Measurements from ENCODE around the gene EFCAB5.
"Not testable (repeated sequence)": the region's sequence is repeated elsewhere in the genome, so short reads cannot be mapped to it uniquely, and the experiment has no call there.

EFCAB5 gene

DNA sequence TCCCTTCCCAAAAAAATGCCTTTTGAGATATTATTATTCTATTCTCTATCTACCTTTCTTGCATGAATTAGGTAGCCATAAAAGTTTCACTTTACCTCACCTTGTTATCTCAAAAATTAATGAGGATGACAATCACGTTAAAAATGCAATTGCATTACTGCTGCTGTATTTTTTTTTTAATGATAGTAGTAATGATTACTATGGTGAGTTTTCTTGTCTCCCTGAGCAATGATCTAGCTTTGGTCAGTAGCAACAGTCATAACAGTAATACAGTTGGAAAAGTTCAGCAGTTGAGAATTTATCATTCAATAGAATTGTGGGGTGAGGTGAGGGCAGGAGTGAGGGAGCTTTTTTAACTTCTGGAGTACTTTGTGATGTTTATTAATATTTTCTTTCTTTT, at the start of gene EFCAB5:
Gene EFCAB5 (plus strand): TSS at position 301 of the 400 bp plus-strand sequence. CDS start 163 bp downstream, outside the sequence.
- no peak for DNase-seq

GRCh38 chr17:29892201-29892600, 49.2 kb upstream of the EFCAB5 start:
- no peak for DNase-seq

DNA sequence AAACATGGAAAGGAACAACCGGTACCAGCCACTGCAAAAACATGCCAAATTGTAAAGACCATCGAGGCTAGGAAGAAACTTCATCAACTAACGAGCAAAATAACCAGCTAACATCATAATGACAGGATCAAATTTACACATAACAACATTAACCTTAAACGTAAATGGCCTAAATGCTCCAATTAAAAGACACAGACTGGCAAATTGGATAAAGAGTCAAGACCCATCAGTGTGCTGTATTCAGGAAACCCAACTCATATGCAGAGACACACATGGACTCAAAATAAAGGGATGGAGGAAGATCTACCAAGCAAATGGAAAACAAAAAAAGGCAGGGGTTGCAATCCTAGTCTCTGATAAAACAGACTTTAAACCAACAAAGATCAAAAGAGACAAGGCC, 44.3 kb upstream of the EFCAB5 start:
- DNase-seq, result not testable (repeated sequence)

DNA sequence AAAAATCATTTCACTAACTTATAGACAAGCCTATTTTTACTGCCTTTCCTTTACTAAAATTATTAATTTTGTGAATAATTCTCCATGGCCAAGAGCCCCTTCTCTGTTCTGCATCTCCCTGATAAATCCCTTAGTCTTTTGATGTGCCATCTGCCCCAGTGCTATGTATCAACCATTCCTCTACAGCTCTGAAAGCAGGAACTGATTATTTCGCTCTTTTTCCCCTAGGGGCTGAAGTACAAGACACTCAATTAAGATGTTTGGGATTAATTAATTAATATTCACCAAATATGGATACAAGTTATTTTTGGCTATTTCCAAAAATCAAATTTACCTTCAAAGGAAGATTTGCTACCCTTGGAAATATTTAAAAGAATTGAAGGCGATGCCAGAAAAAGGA, 38.0 kb upstream of the EFCAB5 start:
- DNase-seq, result no peak

DNA sequence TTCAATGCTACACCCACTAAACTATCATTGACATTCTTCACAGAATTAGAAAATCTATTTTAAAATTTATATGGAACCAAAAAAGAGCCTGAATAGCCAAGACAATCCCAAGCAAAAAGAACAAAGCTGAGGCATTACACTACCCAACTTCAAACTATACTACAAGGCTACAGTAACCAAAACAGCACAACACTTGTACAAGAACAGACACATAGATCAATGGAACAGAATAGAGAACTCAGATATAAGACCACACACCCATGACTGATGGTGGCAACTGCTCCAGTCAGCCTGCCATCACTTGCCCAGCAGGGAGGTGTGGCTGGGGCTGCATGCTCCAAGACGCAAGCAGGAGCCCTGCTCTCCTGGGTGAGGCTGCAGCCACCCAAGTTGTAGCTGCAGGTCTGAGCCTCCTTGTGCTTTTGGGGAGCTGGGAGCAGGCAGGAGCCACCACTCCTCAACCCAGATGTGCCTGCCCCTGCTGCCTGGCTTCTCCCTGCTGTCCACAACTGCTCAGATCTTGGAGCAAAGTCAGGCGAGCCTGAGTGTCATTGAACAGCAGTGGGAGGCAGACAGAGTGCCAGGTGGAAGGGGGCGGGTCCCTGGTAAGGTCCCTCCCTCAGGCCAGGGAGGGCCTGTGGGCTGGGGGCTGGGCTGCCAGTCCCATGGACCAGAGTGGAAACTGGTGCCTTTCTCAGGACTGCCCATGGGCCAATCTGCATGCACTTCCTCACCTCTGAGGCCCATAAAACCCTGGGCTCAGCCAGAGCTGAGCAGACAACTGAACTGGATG, 36.2 kb upstream of the EFCAB5 start:
- no peak for DNase-seq

DNA sequence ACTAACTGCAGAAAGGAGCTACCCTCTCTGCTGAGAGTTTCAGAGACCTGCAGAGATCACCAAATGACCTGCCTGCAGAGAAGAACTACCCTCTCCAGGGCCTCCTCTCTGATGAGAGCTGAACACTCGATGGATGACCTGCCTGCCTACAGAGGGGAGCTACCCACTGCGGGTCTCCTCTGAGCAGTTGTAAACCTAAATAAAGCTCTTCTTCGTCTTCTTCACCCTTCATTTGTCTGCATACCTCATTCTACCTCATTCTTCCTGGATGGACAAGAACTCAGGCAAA, 35.6 kb upstream of the EFCAB5 start:
- DNase-seq, result no peak

- DNase-seq, result no peak
Observed at GRCh38 chr17:29906969-29907368, 34.5 kb upstream of the EFCAB5 start.

GRCh38 chr17:29909236-29910003, 32.0 kb upstream of the EFCAB5 start:
- DNase-seq, result no peak

DNA sequence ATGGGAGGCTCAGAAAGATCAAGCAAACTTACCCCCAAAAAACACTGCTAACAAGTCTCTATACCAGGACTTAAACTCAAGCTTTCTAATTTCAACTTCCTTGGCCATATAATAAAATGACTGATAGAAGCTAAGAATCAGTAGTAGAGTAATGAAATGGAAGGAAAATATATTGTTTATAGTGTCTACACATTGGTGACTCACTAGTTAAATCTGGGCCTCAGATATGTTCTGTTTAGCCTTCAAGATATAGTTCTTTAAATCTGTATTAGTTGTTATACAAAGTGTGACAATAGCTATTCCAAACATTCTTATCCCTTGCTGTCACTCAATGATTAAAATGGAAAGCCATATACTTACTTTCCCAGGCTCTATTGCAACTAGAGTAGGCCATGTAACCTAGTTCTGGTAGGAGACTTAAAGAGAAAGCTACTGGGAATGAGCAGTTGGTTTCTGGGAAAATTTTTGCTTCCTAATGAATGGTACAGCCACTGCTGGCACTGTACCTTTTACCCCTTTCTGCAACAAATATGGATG, 29.7 kb upstream of the EFCAB5 start:
- DNase-seq, result no peak

DNA sequence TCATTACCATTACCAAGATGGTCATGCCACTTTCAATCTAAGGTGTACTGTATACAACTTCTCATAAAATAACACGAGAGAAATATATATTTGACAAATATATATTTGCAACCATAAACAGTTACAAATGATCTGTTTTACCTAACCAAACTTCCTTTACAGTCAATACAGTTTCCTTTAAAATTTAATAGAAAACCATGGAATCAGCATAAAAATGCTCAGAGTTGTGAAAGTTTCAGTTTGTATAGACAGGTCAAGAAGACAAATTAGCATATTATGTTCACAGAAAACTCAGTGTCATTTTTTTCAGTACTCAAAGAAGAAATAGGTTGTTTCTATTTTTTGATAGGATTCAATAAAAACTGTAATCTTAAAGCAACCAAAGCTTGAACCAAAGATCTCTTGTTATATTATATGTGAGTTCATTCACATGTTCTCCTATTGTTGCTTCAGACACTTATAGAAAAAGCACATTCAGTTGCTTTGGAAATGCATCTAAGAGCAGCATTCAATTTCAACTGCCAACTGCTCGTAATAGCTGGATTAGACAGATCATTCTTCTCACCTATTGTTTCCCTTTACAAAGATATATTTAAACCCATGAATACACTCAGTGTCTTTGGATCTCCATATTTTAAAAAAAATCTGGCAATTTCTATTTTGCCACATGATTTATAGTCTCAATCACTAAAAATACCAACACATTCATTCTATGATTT, 26.5 kb upstream of the EFCAB5 start:
- DNase-seq, result no peak

DNA sequence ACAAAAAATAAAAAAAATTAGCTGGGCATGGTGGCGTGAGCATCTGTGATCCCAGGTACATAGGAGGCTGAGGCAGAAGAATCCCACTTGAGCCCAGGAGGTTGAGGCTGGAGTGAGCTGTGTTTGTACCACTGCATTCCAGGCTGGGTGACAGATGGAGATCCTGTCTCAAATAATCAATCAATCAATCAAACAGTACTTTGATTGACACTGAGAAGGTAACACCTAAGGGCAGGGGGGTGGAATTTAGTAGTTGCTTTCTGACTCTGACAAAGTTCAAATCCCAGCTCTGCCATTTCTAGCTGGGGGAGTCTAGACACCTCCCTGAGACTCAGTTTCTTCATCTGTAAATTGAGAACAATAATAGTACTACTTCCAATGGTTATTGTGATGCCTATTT, 23.4 kb upstream of the EFCAB5 start:
- no peak for DNase-seq

DNA sequence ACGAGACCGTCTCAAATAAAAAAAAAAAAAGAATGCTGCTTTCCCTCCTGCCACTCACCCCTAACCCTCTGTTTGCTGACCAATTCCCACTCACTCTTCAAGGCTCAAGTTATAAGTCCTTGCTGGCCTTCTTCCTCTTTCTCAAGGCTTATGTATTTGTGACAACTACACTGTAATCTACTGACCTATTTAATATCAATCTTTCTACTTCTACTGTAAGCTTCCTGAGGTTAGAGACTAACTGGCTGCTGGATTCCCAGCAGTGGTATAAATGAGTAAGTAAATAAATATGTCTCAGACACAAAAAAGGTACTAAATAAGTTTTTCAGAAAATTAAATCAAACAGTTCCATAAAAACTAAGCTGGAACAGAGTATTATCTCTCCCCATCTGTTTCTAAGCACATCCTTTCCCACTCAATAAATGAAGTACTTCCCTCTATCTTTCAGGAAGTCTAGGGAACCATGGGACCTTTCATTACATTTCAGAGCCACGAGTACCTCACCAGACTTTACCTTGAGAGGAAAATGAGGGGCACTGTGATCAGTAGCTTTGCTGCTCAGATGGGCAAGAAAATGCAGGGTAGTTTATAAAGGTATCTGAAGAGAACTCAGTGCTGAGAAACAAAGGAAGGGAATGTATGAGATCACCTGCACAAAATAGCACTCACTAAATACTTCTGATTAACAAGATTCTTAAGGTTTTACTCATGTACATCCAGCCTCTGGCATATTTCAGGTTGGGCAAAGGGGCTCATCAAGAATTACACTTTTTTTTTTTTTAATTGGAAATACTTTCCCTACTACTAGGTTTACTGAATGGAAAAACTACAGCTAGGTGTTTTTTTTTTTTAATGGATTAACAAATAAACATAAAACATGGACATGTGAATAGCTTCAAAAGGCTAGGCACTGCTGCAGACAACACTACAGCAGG, 22.2 kb upstream of the EFCAB5 start:
- DNase-seq, result no peak

- DNase-seq, result no peak
Observed at GRCh38 chr17:29924786-29925185, 16.6 kb upstream of the EFCAB5 start.

DNA sequence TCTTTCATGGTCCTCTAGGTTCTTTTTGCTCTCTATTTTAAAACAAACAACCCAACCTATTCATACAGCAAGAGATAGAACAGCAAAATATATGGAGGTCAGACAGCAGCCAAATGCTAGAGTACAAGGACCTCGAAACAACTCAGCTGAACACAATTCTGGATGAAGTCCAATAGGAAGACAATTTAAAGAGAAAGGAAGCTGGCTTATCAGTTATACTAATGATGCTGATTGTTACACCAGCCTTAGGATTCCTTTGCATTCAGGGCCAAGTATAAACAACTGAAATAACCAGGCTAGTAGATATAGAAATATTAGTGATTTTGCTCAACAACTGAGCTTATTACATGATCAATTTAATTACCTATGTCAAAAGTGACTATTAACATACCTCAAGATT, 13.9 kb upstream of the EFCAB5 start:
- no peak for DNase-seq

DNA sequence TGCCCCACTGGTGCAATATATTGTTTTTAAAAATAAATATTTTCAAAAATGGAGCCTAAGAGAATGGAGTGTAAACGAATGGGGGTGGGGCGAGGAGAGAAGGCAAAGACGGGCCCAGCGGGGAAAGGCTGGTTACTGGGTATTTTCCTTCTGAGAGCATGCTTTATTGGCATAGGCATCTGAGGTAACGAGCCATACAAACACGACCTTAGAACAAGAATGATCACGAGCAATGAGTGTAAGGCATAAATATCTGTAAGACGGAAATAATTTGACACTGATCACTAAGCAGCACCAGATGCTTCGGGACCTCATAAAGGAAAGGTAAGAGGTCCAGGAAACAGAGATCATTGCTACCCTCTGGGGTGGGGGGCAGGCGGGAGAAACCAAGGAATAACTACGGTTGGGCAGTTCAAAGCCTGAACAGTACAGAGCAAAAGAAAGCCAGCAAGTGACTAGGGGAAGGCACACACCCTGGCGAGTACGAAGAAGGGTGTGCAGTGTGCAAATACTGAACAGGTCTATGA, 12.4 kb upstream of the EFCAB5 start:
- peak; percentile 75 for DNase-seq

DNA sequence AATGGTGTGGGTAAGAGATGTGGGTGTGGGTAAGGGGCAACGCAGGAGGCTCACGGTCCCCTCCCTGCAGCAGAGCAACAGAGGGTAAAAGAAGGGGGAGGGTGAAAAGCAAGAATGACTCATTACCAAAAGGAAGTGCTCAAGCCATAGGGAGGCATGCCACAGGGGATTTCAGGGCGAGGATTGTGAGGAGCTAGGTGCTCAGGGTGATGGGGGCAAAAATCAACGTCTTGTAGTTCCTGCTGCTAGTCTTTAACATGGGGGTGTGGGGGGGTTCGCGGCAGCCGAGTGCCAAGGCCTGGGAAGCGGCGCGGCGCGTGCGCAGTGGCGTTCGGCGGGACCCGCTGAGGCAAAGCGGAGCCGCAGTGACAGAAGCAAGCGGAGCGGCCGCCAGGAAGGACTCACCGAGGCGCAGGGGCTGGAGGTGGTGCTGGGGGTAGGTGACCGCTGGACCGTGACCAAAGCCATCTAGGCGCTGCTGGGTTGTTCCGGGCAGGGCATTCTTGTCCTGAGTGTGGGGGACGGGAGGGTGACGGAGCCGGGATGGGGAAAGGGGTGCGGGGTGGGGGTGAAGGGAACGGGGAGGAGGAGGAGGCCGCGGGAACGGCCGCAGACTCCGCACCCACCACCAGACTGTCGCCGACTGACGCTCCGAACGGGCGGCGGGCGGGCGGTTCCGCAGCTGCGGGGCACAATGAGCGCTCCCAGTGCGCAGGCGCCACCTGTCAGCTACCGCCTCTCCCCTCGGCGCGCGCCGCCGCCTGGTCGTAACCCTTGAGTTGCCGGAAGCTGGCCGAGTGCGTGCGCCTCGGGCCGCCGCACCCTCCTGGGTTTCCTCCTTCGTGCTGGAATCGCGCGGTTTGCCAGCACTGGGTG, 11.7 kb upstream of the EFCAB5 start, which contains the start of gene SSH2:
Gene SSH2 (minus strand): TSS at position 696 of the 876 bp plus-strand sequence. CDS start 228 bp downstream, at position 468.
- DNase-seq, result peak; percentile 87

DNA sequence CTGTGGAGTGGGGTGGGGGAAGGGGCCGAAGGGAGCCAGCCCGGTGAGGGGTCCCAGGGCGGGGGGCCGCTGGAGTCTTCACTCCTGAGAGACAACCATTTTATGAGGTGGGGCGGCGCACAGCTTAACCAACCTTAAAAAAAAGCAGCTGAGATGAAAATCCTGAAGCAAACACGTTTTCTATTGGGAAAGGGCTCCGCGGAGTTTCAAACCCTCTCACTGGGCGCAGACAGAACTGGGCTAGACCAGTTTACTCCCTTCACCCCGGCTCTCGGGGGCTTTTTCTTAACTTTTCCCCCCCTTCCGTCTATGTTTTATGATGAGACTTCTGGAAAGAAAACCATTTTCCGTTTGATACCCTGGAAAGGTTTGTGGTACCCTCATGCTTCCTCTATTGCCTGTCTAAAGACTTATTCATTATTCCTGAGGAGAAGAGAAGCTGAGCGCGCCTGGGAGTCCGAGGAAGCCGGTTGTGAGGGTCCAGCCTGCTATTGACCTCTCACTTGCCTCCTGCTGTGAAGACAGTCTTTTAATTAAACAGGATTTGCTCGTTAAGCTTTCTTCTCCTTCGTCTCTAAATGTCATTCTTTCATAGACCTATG, 10.9 kb upstream of the EFCAB5 start:
- DNase-seq, result no peak

- peak; percentile 67 for DNase-seq
Observed at GRCh38 chr17:29931231-29931932, 10.1 kb upstream of the EFCAB5 start.

DNA sequence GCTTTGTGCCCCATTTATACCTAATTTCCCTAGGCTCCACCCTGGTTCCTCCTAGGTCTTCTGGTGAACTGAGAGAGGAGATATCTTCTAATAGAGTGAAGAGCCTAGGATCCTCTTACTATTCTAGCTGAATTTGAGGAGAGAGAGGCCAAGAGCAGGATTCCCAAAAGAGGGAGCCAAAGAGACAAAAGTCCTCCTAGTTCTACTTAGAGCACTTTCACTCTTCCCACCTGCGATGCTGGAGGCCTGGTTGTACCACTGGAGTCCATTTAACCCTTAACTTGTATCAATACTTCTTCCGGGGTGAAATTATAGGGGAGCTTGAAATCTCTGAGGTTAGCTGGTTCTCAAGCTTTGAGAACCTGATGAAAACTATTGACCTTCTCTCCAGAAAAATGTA, 8.1 kb upstream of the EFCAB5 start:
- no peak for DNase-seq

DNA sequence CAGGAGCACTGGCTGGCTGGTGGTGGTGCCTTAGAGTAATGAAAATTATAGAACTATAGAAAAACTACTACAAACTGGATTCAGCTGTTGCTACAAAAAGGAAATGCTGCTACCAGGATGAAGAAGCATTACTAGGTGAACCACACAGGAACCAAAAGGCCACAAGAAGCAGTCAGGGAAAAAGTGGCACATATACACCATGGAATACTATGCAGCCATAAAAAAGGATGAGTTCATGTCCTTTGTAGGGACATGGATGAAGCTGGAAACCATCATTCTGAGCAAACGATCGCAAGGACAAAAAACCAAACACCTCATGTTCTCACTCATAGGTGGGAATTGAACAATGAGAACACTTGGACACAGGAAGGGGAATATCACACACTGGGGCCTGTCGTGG, 5.5 kb upstream of the EFCAB5 start:
- DNase-seq, result not testable (repeated sequence)

All from KG1 (cell line).